NCI-H146 treated with DMSO at 0.1 percent for 48 hours (cell line): ENCODE data around the gene MYO1D.
"Not testable (repeated sequence)": the region's sequence is repeated elsewhere in the genome, so short reads cannot be mapped to it uniquely, and the experiment has no call there.

ENCODE experiments used
- DNase-seq: peaks from one replicate; lab custom pipeline; 2025; ENCODE audit not compliant: unreplicated experiment; lab: John Stamatoyannopoulos, UW

MYO1D gene

GRCh38 chr17:32551186-32551955 lies 325.6 kb downstream of the MYO1D start:
- DNase-seq, result peak; percentile 10

DNA sequence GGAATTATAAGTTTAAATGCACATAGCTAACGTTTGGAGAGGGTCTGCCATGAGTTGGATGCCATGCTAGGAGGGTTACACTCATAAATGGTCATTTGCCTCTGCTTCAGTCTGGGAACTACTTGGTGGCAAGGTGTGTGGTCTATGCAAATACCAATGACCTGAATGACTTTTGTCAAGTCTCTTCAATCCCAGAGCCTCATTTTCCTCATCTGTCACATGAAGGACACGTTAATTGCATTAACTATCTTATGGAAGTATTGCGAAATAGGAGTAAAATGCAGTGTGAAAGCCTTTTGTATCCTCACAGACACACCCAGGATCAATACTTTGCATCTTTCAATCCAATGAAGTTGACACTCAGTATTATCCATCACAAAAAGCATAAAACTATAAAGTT lies 327.4 kb downstream of the MYO1D start:
- DNase-seq, result no peak

- DNase-seq, result peak; percentile 11
Measured at GRCh38 chr17:32546031-32546444, 330.9 kb downstream of the MYO1D start.

DNA sequence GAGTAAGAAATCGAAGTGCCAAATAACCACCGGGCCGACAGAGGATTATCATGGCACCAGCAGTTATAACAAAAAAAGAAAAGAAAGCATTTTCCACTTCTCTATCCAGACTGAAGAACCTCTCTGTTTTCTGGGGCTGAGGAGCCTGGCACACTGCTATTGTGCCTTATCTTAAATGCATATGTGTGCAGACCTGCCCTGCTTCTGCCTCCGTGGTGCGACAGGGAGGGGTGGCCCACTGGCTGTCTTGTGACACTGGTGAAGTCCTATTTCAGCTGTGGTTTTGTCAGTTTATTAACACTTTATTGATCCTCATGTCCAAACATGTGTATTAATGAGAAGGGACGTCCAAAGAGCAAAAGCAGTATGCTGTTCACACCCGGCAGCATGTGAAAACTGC lies 334.7 kb downstream of the MYO1D start:
- no peak for DNase-seq

DNA sequence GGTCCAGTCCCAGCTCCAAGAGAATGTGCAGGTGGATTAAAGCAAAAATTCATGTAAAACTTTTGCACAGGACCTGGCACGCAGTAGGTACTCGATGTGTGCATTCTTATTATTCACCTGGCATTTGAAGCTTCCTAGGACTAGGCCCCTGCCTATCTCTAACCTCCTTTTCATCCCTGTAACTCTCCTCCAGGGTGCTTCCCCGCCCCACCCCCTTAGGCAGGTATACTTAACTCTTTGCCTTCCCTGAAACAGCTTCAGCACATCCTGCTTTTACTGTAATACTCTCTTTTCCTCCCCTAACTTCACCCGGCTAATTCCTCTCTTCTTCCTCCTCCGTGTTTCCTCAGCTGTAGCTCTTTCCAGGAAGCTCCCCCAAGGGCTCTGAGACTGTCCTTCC lies 335.3 kb downstream of the MYO1D start:
- DNase-seq, result no peak

- DNase-seq, result no peak
Measured at GRCh38 chr17:32536736-32537643, 339.9 kb downstream of the MYO1D start.

DNA sequence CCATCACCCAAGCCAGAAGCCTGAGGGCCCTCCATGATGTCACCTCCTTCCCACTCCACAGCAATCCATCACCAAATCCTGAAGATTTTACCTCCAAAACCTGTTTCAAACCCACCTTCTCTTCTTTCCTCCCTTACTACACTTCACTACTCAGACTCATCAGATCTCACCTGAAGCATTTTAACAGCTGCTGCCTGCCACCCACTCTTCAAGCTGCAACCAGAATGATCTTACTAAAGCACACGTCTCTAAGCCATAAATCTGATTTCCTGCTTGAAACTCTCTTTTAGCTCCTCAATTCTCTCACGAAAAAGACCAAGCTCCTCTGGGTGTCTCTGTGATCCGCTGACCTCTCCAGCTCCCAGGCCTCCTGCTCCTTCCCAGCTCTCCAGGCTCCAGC lies 343.6 kb downstream of the MYO1D start:
- DNase-seq, result no peak

GRCh38 chr17:32529604-32530003 lies 347.3 kb downstream of the MYO1D start:
- no peak for DNase-seq

DNA sequence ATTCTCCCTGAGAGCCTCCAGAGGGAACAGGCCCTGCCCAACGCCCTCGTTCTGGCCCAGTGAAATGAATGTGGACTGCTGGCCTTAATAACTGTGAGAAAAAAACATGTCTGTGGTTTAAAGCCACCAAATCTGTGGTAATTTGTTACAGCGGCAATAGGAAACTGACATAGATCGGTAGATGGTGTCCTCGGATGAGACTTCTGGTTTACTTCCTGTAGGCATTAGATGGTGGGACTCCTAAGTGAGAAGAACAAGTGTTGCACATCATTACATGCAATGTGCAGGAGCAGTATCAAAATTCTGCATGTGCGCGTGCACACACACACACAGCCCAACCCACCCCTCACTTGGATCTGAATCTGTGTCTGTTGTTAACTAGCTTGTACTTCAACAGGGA lies 348.1 kb downstream of the MYO1D start:
- DNase-seq, result no peak

- no peak for DNase-seq
Measured at GRCh38 chr17:32527146-32527545, 349.8 kb downstream of the MYO1D start.

DNA sequence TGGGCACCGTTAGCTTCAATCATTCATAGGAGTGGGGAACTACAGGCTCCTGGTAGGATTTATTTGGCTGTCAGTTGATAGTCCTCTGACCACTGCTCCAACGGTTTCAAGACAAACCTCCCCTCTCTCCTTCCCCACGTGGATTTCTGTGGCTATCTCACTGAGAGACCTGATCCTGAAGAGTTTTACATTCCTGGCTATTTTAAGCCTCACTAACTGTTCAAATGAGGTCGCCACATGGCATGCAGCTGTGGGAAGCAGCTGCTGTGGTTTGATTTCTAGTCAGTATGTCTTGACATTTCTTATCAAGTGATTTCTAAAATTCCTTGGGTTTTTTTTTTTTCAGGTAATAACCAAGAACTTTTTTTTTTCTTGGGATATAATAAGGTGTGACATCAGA lies 351.8 kb downstream of the MYO1D start:
- no peak for DNase-seq

DNA sequence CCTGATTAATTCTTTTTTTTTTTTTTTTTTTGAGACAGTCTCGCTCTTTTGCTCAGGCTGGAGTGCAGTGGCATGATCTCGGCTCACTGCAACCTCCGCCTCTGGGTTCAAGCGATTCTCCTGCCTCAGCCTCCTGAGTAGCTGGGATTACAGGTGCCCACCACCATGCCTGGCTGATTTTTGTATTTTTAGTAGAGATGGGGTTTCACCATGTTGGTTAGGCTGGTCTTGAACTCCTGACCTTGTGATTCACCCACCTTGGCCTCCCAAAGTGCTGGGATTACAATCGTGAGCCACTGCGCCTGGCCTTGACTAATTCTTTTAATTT lies 352.4 kb downstream of the MYO1D start:
- not testable (repeated sequence) for DNase-seq

DNA sequence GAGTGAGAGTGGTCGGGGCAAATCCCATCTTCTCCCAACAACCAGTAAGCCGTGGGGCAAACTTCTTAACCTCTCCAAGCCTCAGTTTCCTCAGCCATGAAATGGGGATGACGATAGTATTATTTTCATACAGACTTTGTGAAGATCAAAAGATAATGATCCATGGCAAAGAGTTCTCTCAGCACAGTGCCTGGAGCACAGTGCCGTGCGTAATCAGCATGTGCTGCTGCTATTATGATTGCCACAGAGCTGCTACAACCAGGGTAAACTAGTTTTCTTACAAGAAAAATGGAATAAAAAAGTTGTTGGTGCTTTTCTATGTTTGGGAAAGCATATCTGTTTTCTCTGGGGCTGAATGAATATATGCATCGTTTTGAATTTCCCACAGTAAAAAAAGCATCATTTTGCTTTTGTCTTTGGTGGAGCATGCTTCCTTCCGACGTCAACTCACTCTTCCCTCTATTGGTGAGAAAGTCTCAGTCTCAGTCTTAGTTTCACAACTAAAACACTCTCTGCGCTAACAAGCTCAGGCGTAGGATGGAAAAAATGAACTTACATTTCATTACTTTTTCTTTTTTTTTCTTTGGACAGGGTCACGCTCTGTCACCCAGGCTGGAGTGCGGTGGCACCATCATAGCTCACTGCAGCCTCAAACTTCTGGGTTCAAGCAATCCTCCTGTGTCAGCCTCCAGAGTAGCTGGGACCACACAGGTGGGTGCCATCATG lies 352.9 kb downstream of the MYO1D start:
- DNase-seq, result no peak

GRCh38 chr17:32523017-32523680 lies 353.8 kb downstream of the MYO1D start:
- no peak for DNase-seq

GRCh38 chr17:32520737-32521404 lies 356.1 kb downstream of the MYO1D start:
- DNase-seq, result no peak

GRCh38 chr17:32520104-32520701 lies 356.7 kb downstream of the MYO1D start:
- peak; percentile 76 for DNase-seq

DNA sequence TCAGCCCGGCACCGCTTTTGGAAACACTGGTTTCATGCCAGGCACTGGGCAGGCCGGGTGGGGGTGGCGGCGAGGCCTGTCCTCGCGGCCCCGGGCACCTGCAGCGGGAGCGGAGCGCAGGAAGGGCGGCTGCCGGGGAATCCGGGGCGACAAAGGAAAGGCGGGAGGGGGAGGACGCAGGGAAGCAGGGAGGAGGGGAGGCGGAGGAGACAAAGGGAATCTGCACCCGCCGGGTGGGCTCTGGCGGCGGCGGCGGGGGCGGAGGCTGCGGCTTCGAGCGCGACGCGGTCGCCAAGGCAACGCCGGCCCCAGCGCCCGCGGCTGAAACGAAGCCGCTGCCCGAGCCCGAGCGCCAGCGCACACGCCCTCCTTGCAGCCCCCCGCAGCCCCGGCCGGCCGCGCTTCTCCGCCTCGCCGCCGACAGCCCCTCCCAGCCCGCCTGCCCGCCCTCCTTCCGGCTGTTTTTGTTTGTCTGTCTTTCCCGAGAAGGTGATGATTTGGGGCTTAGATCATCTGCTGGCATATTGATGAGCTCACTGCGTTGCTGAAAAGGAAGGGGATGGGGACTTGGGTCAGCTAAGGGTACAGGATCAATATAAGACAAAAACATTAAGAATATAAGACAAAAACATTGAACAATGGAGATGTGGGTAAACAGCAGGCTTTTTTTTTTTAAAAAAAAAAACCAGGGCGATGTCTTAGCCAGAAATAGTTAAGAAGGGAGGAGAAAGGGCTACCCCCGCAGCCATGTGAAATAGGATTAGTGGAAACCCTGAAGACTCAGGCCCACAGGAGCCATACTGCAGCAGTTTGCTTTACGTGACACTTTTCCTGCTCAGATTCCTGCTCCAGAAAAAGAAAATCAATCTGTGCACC lies 357.5 kb downstream of the MYO1D start:
- DNase-seq, result peak; percentile 78

GRCh38 chr17:32518646-32519227 lies 358.2 kb downstream of the MYO1D start:
- peak; percentile 49 for DNase-seq

DNA sequence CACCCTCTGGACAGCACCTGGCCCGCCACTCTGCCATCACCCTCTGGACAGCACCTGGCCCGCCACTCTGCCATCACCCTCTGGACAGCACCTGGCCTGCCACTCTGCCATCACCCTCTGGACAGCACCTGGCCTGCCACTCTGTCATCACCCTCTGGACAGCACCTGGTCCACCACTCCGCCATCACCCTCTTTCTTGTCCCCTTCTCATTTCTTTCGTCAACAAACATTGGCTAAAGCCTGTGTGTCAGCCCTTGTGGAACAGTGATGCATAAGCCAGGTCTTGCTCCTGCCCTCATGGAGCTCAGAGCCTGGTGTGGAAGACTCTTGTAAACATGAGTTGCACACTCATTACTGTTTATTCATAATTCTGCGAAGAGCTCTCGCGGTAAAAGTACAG lies 358.9 kb downstream of the MYO1D start:
- no peak for DNase-seq
